Colon (tissue), 2 donors: ENCODE data around the gene CD209.
"Not testable (repeated sequence)": the region's sequence is repeated elsewhere in the genome, so short reads cannot be mapped to it uniquely, and the experiment has no call there.

ENCODE experiments used
- FAIRE-seq: peaks from 2 replicates; lab custom pipeline; 2012; peaks lifted over from hg19 to GRCh38; lab: Jason Lieb, UNC
- donor health status: control.
- donor health status: control.

CD209 gene

GRCh38 chr19:7767487-7767886 is 20.2 kb upstream of the CD209 start:
- no peak for FAIRE-seq

GRCh38 chr19:7766535-7766934 is 19.2 kb upstream of the CD209 start:
- FAIRE-seq: no peak

- not testable (repeated sequence) for FAIRE-seq
These were observed 17.7 kb upstream of the CD209 start for GRCh38 chr19:7765043-7765442.

GRCh38 chr19:7764157-7764556 is 16.8 kb upstream of the CD209 start:
- not testable (repeated sequence) for FAIRE-seq

- FAIRE-seq: no peak
These were observed 16.4 kb upstream of the CD209 start for GRCh38 chr19:7763696-7764095.

GRCh38 chr19:7762719-7763293 is 15.5 kb upstream of the CD209 start, which contains the start of gene CLEC4M:
CLEC4M (plus strand) TSS chr19:7763243; CDS start chr19:7763267, 24 bp downstream.
- no peak for FAIRE-seq

GRCh38 chr19:7759156-7759555 is 11.8 kb upstream of the CD209 start:
- FAIRE-seq: no peak

GRCh38 chr19:7757358-7757757 is 10.0 kb upstream of the CD209 start:
- no peak for FAIRE-seq

- no peak for FAIRE-seq
These were observed 8.9 kb upstream of the CD209 start for GRCh38 chr19:7756258-7756657.

- no peak for FAIRE-seq
These were observed 3.9 kb upstream of the CD209 start for GRCh38 chr19:7751157-7751783.

- no peak for FAIRE-seq
These were observed 1.4 kb upstream of the CD209 start for GRCh38 chr19:7748756-7749155.

GRCh38 chr19:7748171-7748570 is 837 bp upstream of the CD209 start:
- FAIRE-seq: no peak

GRCh38 chr19:7746306-7746705 is 1.0 kb downstream of the CD209 start:
- FAIRE-seq: not testable (repeated sequence)

GRCh38 chr19:7744871-7745650 is 2.3 kb downstream of the CD209 start:
- FAIRE-seq: no peak

- no peak for FAIRE-seq
These were observed 3.0 kb downstream of the CD209 start for GRCh38 chr19:7744199-7744786.

GRCh38 chr19:7743425-7743841 is 3.9 kb downstream of the CD209 start:
- FAIRE-seq: no peak

GRCh38 chr19:7742991-7743390 is 4.3 kb downstream of the CD209 start:
- no peak for FAIRE-seq

GRCh38 chr19:7742575-7742974 is 4.8 kb downstream of the CD209 start:
- FAIRE-seq: no peak

GRCh38 chr19:7740682-7741054 is 6.7 kb downstream of the CD209 start:
- no peak for FAIRE-seq

GRCh38 chr19:7739801-7740681 is 7.3 kb downstream of the CD209 start:
- FAIRE-seq: no peak

GRCh38 chr19:7739211-7739755 is 8.1 kb downstream of the CD209 start:
- FAIRE-seq: no peak

GRCh38 chr19:7738023-7738422 is 9.3 kb downstream of the CD209 start:
- no peak for FAIRE-seq
